IMR-90 (cell line): ENCODE data around the gene SDK1.

Source experiments
- CTCF ChIP-seq: conservative IDR thresholded peaks from 2 replicates; pipeline ENCODE4 v1.5.1; 2012; ENCODE audit warnings: mild to moderate bottlenecking, low read depth, low read length, improper control_type of control experiment
- FOS ChIP-seq: fragments of 150-350 bp; IDR thresholded peaks from 2 replicates; pipeline ENCODE4 v1.6.1; 2016; ENCODE audit warnings: low read depth, low read length

GRCh38 chr7:3266240-3266639 lies 34.8 kb upstream of the SDK1 start:
- no peak for TF ChIP-seq CTCF
- TF ChIP-seq FOS = no peak
